ENCODE measurements around the gene ZNG1A.
A peak's percentile ranks its signal among the peaks of the same experiment; 100 is the strongest.
"Not testable (repeated sequence)": the region's sequence is repeated elsewhere in the genome, so short reads cannot be mapped to it uniquely, and the experiment has no call there.

Gene ZNG1A

GRCh38 chr9:87860-88259 lies 91.0 kb downstream of the ZNG1A start:
- not testable (repeated sequence) for H3K9me3 Mint-ChIP-seq; H3K36me3 Mint-ChIP-seq (ENCODE audit: low read depth); H3K27me3 Mint-ChIP-seq (ENCODE audit: low read depth); H3K4me3 Mint-ChIP-seq
- Mint-ChIP-seq H3K27ac (peak overlapping the region in 1 of 3 experiments; percentile 61), H3K4me1 (peaks cover 11% of the 10 kb centered on the region)

- not testable (repeated sequence) for H3K9me3 Mint-ChIP-seq; H3K27me3 Mint-ChIP-seq (ENCODE audit: low read depth); H3K36me3 Mint-ChIP-seq (ENCODE audit: low read depth); H3K4me3 Mint-ChIP-seq; H3K27ac Mint-ChIP-seq
- H3K4me1 Mint-ChIP-seq, result peaks cover 11% of the 10 kb centered on the region
These were observed 91.8 kb downstream of the ZNG1A start for GRCh38 chr9:87105-87504.

- H3K4me3 Mint-ChIP-seq, H3K9me3 Mint-ChIP-seq: not testable (repeated sequence)
These were observed 92.2 kb downstream of the ZNG1A start for GRCh38 chr9:86697-87096.

GRCh38 chr9:82932-83689 lies 95.7 kb downstream of the ZNG1A start:
- H3K27ac Mint-ChIP-seq, H3K9me3 Mint-ChIP-seq: not testable (repeated sequence)

More at GRCh38 chr9:86697-87096, 92.2 kb downstream of the ZNG1A start:
- H3K27ac Mint-ChIP-seq; H3K36me3 Mint-ChIP-seq (ENCODE audit: low read depth); H3K27me3 Mint-ChIP-seq (ENCODE audit: low read depth): not testable (repeated sequence)
- H3K4me1 Mint-ChIP-seq, result peaks cover 11% of the 10 kb centered on the region

GRCh38 chr9:78333-78732 lies 100.5 kb downstream of the ZNG1A start:
- H3K36me3 Mint-ChIP-seq (ENCODE audit: low read depth); H3K4me1 Mint-ChIP-seq; H3K9me3 Mint-ChIP-seq; H3K4me3 Mint-ChIP-seq; H3K27ac Mint-ChIP-seq: not testable (repeated sequence)
- H3K27me3 Mint-ChIP-seq (ENCODE audit: low read depth), result peaks cover 10% of the 10 kb centered on the region

More at GRCh38 chr9:82932-83689, 95.7 kb downstream of the ZNG1A start:
- H3K4me1 Mint-ChIP-seq; H3K36me3 Mint-ChIP-seq (ENCODE audit: low read depth); H3K27me3 Mint-ChIP-seq (ENCODE audit: low read depth); H3K4me3 Mint-ChIP-seq: not testable (repeated sequence)

- H3K4me3 Mint-ChIP-seq; H3K36me3 Mint-ChIP-seq (ENCODE audit: low read depth); H3K4me1 Mint-ChIP-seq; H3K27ac Mint-ChIP-seq; H3K9me3 Mint-ChIP-seq: not testable (repeated sequence)
- peaks cover 16% of the 10 kb centered on the region for H3K27me3 Mint-ChIP-seq (ENCODE audit: low read depth)
These were observed 102.5 kb downstream of the ZNG1A start for GRCh38 chr9:76389-76788.

GRCh38 chr9:73900-74525 lies 104.8 kb downstream of the ZNG1A start:
- Mint-ChIP-seq H3K4me3 (peak overlapping the region; percentile 83 to 90 (median 87)), H3K27me3 (ENCODE audit: low read depth) (peaks cover 16% of the 10 kb centered on the region), H3K27ac (peak overlapping the region; percentile 97 to 98 (median 98))
- not testable (repeated sequence) for H3K4me1 Mint-ChIP-seq; H3K36me3 Mint-ChIP-seq (ENCODE audit: low read depth); H3K9me3 Mint-ChIP-seq

- not testable (repeated sequence) for H3K9me3 Mint-ChIP-seq; H3K4me1 Mint-ChIP-seq; H3K36me3 Mint-ChIP-seq (ENCODE audit: low read depth)
- Mint-ChIP-seq H3K4me3 (peak overlapping the region; percentile 83 to 90 (median 87)), H3K27me3 (ENCODE audit: low read depth) (peaks cover 16% of the 10 kb centered on the region), H3K27ac (peak overlapping the region; percentile 97 to 99 (median 98))
These were observed 105.6 kb downstream of the ZNG1A start for GRCh38 chr9:73076-73899.
